OCI-LY7 (cell line): ENCODE results near the gene DMAC2.

ENCODE experiments used
- EZH2phosphoT487 ChIP-seq: fragments of 200-600 bp; sonication (generic); IDR thresholded peaks from 2 replicates; pipeline ENCODE4 v1.6.1; 2018; ENCODE audit warnings: low read depth, borderline replicate concordance, mild to moderate bottlenecking, mixed run types, antibody characterized with exemption, low read length, moderate library complexity, mixed read lengths
- TF ChIP-seq, protein P1 (sequence below): fragments of 200-600 bp; sonication (generic); conservative IDR thresholded peaks from 2 replicates; pipeline ENCODE4 v1.5.1; 2014; ENCODE audit warnings: mild to moderate bottlenecking, antibody characterized with exemption, low read length, moderate library complexity, mixed read lengths

DNA sequence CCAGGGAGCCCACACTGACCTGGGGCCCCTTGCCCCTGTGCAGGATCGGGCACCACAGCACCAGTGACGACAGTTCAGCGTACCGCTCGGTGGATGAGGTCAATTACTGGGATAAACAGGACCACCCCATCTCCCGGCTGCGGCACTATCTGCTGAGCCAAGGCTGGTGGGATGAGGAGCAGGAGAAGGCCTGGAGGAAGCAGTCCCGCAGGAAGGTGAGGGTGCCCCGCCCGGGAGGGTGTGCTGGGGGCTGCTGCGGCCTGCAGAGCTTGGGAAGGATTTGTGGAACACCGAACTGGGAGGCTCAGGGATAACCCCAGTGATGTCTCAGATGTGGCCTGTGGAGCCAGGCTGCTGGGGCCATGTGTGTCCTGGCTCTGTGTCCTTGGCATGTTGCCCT, 16.8 kb downstream of the DMAC2 start:
- TF ChIP-seq, protein P1, sequence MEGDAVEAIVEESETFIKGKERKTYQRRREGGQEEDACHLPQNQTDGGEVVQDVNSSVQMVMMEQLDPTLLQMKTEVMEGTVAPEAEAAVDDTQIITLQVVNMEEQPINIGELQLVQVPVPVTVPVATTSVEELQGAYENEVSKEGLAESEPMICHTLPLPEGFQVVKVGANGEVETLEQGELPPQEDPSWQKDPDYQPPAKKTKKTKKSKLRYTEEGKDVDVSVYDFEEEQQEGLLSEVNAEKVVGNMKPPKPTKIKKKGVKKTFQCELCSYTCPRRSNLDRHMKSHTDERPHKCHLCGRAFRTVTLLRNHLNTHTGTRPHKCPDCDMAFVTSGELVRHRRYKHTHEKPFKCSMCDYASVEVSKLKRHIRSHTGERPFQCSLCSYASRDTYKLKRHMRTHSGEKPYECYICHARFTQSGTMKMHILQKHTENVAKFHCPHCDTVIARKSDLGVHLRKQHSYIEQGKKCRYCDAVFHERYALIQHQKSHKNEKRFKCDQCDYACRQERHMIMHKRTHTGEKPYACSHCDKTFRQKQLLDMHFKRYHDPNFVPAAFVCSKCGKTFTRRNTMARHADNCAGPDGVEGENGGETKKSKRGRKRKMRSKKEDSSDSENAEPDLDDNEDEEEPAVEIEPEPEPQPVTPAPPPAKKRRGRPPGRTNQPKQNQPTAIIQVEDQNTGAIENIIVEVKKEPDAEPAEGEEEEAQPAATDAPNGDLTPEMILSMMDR, result no peak
- TF ChIP-seq EZH2phosphoT487, result no peak
